HepG2 (cell line): ENCODE data around the gene DCAF6. TPM values are rescaled to one million over a fixed set of nuclear protein-coding genes. Genes with fewer than 3 reads are reported as not detected.
A peak's percentile ranks its signal among the peaks of the same experiment; 100 is the strongest.

Experiments
- ETS1 ChIP-seq: sonication (generic); formaldehyde crosslinking; IDR thresholded peaks from 2 replicates; pipeline ENCODE4 v1.4.0; 2020; ENCODE audit warnings: missing genetic modification reagents
- HIVEP1 ChIP-seq: sonication (generic); formaldehyde crosslinking; IDR thresholded peaks from 2 replicates; pipeline ENCODE4 v1.4.0; 2020; ENCODE audit warnings: mild to moderate bottlenecking, missing genetic modification reagents
- HNRNPK ChIP-seq: fragments of 200-400 bp; formaldehyde crosslinking; IDR thresholded peaks from 2 replicates; pipeline ENCODE4 v1.6.1; 2018; ENCODE audit warnings: low read length, low read depth, moderate library complexity, mild to moderate bottlenecking; ENCODE audit not compliant: poor library complexity, severe bottlenecking
- HOXA9 ChIP-seq: sonication (generic); formaldehyde crosslinking; IDR thresholded peaks from 2 replicates; pipeline ENCODE4 v1.8.1; 2022; ENCODE audit warnings: missing genetic modification reagents, mild to moderate bottlenecking, moderate library complexity, borderline replicate concordance
- IKZF5 ChIP-seq: IDR thresholded peaks from 2 replicates; pipeline ENCODE4 v1.6.1; 2018; ENCODE audit warnings: missing genetic modification reagents, mild to moderate bottlenecking, missing compliant biosample characterization
- PITX1 ChIP-seq: sonication (generic); formaldehyde crosslinking; IDR thresholded peaks from 2 replicates; pipeline ENCODE4 v1.5.1; 2020; ENCODE audit warnings: mild to moderate bottlenecking, missing genetic modification reagents
- POLR2A ChIP-seq, 2 experiments: IDR thresholded peaks; 2 replicates each; pipeline ENCODE4 v1.6.1; 2011; ENCODE audit warnings: low read depth in 2 of 2, low read length in 2 of 2, mild to moderate bottlenecking in 1 of 2, moderate library complexity in 1 of 2; ENCODE audit not compliant: insufficient read depth in 1 of 2
- SOX13 ChIP-seq, 3 experiments: fragments of 450-650 bp in 1 of 3; sonication (generic) in 1 of 3; formaldehyde crosslinking in 1 of 3; IDR thresholded peaks in 2 of 3; conservative IDR thresholded peaks in 1 of 3; 2 replicates each; pipeline versions ENCODE4 v1.5.0 to v1.6.1; 2016 to 2020; ENCODE audit warnings: antibody characterized with exemption in 1 of 3, mild to moderate bottlenecking in 1 of 3, missing compliant biosample characterization in 1 of 3, missing genetic modification reagents in 1 of 3, moderate library complexity in 1 of 3
- TCF7L2 ChIP-seq: IDR thresholded peaks from 2 replicates; pipeline ENCODE4 v1.6.1; 2011; ENCODE audit warnings: mild to moderate bottlenecking, low read depth, low read length, moderate library complexity
- TRAFD1 ChIP-seq: sonication (generic); formaldehyde crosslinking; IDR thresholded peaks from 2 replicates; pipeline ENCODE4 v1.5.1; 2020; ENCODE audit warnings: missing genetic modification reagents, mild to moderate bottlenecking, borderline replicate concordance
- ZBTB25 ChIP-seq: IDR thresholded peaks from 2 replicates; pipeline ENCODE4 v1.6.1; 2018; ENCODE audit warnings: missing genetic modification reagents
- ZBTB39 ChIP-seq: sonication (generic); formaldehyde crosslinking; IDR thresholded peaks from 2 replicates; pipeline ENCODE4 v1.5.0; 2020; ENCODE audit warnings: missing genetic modification reagents
- ZFY ChIP-seq: sonication (generic); formaldehyde crosslinking; IDR thresholded peaks from 2 replicates; pipeline ENCODE4 v1.4.0; 2020; ENCODE audit warnings: missing genetic modification reagents
- ZNF343 ChIP-seq: sonication (generic); formaldehyde crosslinking; IDR thresholded peaks from 2 replicates; pipeline ENCODE4 v1.4.0; 2020; ENCODE audit warnings: mild to moderate bottlenecking, missing genetic modification reagents
- ZNF362 ChIP-seq: sonication (generic); formaldehyde crosslinking; IDR thresholded peaks from 2 replicates; pipeline ENCODE4 v1.4.0; 2020; ENCODE audit warnings: missing genetic modification reagents, mild to moderate bottlenecking, borderline replicate concordance
- ZNF639 ChIP-seq: conservative IDR thresholded peaks from 2 replicates; pipeline ENCODE4 v1.6.1; 2018; ENCODE audit warnings: missing genetic modification reagents
- ZNF792 ChIP-seq: IDR thresholded peaks from 2 replicates; pipeline ENCODE4 v1.6.1; 2016
- polyA plus RNA-seq, 8 experiments: library from polyadenylated mRNA; depleted of rRNA in 3 of 8; stranded (reverse) in 7 of 8; unstranded in 1 of 8; fragments of >200 nt; fragmentation: Illumina TruSeq in 4 of 8; extraction: Trizol in 4 of 8; gene quantifications; 2 replicates each; pipeline versions ENCODE4 v1.2.1 to v1.2.3, GENCODE V29; 2011 to 2016; ENCODE audit warnings: low read depth in 4 of 8, missing spikeins in 1 of 8, mixed read lengths in 1 of 8; ENCODE audit not compliant: insufficient read depth in 1 of 8
- total RNA-seq, 5 experiments: library from RNA; depleted of rRNA; stranded (reverse); fragments of >200 nt; fragmentation: Illumina TruSeq; extraction: Trizol; gene quantifications; 2 replicates each; pipeline ENCODE4 v1.2.3, GENCODE V29; 2016; ENCODE audit warnings: low read depth in 1 of 5

Gene DCAF6
- total and polyA plus RNA-seq, 2 of the 13 experiments (the other 11 are each of a cell fraction or from before 2014, with no cell fraction given), result 24.7 to 33.7 TPM

- TF ChIP-seq TCF7L2, result no peak
- 0 out of 2 replicates have a peak, but pooled peaks have one; percentile 11 for TF ChIP-seq PITX1 (CRISPR knock-in tag)
- peak; percentile 98 for TF ChIP-seq ZFY (CRISPR knock-in tag)
- TF ChIP-seq ETS1 (CRISPR knock-in tag), result peak; percentile 10; the same call in 1 of the 2 replicates
- peak; percentile 77; the same call in 1 of the 2 replicates for TF ChIP-seq HIVEP1 (CRISPR knock-in tag)
- peak; percentile 87 for TF ChIP-seq IKZF5 (CRISPR knock-in tag)
- peak; percentile 55; the same call in 1 of the 2 replicates for TF ChIP-seq ZNF362 (CRISPR knock-in tag)
- no peak for TF ChIP-seq HOXA9 (CRISPR knock-in tag)
- TF ChIP-seq ZNF792 (CRISPR knock-in tag), result peak; percentile 51; the same call in 1 of the 2 replicates
- TF ChIP-seq POLR2A (IDR thresholded peaks at IDR 0.05; ENCODE audit: insufficient read depth in 1 of 2, low read depth in 2 of 2, low read length in 2 of 2), result peak; percentile 89 to 90; a peak in 3 of 4 replicates
- TF ChIP-seq HNRNPK, result peak; percentile 84
- TF ChIP-seq SOX13 (IDR thresholded peaks at IDR 0.05), result no peak
- TF ChIP-seq SOX13 (CRISPR knock-in tag; conservative IDR thresholded peaks at IDR 0.05 in 1 of 2, IDR thresholded peaks at IDR 0.05 in 1 of 2), result peak in 1 of 2 experiments; percentile 21; a peak in 1 of 4 replicates
- TF ChIP-seq ZBTB39 (CRISPR knock-in tag), result no peak
- no peak for TF ChIP-seq TRAFD1
- peak; percentile 4; the same call in 1 of the 2 replicates for TF ChIP-seq ZBTB25 (CRISPR knock-in tag)
- TF ChIP-seq ZNF343, result peak; percentile 19; the same call in 1 of the 2 replicates
- TF ChIP-seq ZNF639 (CRISPR knock-in tag), result peak; percentile 83
Observed at GRCh38 chr1:167936068-167936929, at the start of gene DCAF6 (continued).
